ENCODE data around the gene ELMO1. TPM values are rescaled to one million over a fixed set of nuclear protein-coding genes. Genes with fewer than 3 reads are reported as not detected.
A peak's percentile ranks its signal among the peaks of the same experiment; 100 is the strongest.

ELMO1 gene
- polyA plus RNA-seq, 2 of the 4 experiments (the other 2 are of a cell fraction): 2.3 to 6.1 TPM

DNA sequence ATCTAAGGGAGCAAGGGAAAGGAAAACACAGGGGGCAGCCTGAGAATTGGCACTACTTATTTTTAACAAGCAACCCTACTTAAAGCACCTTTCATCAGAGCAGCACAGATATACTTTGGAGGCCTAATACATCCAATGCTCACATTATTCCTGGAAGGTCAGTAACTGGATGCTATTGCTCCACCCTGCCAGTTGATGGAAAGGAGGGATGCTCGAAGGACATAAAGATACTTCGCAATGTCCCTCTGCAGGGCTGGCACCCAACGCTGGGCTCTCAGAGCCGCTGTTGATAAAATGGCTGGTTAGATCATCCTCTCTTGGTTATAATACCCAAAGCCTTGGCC is 416.4 kb downstream of the ELMO1 start:
- WGBS (ENCODE audit: missing lambda C conversion rate): 11% methylated on average over 4 of the region's 4 CpGs
- Histone ChIP-seq H3K27ac (peak overlapping the region; percentile 67 to 84), H3K9me3 (no peaks in the 10 kb centered on the region), H3K4me2 (peak overlapping the region; percentile 62), H3K4me1 (peaks cover 19% of the 10 kb centered on the region), H3K4me3 (no peak overlapping the region)
- FAIRE-seq: no peak
- TF ChIP-seq JUNB (IDR thresholded peaks at IDR 0.05) (0 out of 2 replicates have a peak, but pooled peaks have one; percentile 32), POLR2AphosphoS2 (conservative IDR thresholded peaks at IDR 0.05; ENCODE audit: low read length) (no peak), CEBPB (IDR thresholded peaks at IDR 0.05) (peak in 1 of 2 experiments; percentile 7; a peak in 1 of 4 replicates)
- ChIA-PET CTCF (no interaction called here), POLR2A (no interaction called here)
- peak; percentile 80 for ATAC-seq
- DNase-seq (ENCODE audit: low read depth in 1 of 2, low spot score in 1 of 2): no peak

DNA sequence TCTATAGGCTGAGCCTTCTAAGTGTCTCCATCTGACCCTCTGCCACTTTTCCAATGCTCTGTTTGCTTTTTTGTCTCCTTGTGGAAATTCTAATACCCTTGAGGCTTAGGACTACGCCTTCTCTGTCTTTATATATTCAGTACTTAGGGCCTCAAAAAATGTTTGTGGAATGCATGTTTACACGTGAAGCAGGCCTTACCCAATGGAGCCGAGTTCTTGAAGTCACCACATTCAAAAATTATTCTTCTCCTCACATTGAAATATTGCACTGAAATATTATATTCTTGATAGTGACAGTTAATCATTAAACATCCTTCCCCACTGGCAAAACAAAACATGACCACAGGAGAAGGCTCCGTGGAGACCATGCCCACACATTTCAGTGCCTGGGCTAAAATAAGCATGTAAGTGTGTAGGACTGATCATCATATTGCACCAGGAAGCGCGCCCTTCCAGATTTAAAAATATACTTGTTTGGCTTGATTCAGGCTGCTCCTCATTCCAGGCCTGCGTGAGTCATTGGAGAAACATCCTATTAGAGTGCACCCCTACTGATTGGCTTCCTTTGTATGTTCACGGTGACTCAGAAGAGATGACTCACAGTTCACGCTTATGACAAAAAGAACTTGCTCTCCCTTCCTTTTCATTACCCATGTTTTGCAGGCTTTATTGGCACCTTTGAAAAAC is 416.9 kb downstream of the ELMO1 start:
- peak; percentile 99 for FAIRE-seq
- no peak for TF ChIP-seq MAZ (IDR thresholded peaks at IDR 0.05; ENCODE audit: borderline replicate concordance, low read depth, low read length)
- TF ChIP-seq ZC3H11A (IDR thresholded peaks at IDR 0.05): no peak
- no peak for TF ChIP-seq RCOR1 (IDR thresholded peaks at IDR 0.05; ENCODE audit: low read depth, low read length)
- TF ChIP-seq, protein P1, sequence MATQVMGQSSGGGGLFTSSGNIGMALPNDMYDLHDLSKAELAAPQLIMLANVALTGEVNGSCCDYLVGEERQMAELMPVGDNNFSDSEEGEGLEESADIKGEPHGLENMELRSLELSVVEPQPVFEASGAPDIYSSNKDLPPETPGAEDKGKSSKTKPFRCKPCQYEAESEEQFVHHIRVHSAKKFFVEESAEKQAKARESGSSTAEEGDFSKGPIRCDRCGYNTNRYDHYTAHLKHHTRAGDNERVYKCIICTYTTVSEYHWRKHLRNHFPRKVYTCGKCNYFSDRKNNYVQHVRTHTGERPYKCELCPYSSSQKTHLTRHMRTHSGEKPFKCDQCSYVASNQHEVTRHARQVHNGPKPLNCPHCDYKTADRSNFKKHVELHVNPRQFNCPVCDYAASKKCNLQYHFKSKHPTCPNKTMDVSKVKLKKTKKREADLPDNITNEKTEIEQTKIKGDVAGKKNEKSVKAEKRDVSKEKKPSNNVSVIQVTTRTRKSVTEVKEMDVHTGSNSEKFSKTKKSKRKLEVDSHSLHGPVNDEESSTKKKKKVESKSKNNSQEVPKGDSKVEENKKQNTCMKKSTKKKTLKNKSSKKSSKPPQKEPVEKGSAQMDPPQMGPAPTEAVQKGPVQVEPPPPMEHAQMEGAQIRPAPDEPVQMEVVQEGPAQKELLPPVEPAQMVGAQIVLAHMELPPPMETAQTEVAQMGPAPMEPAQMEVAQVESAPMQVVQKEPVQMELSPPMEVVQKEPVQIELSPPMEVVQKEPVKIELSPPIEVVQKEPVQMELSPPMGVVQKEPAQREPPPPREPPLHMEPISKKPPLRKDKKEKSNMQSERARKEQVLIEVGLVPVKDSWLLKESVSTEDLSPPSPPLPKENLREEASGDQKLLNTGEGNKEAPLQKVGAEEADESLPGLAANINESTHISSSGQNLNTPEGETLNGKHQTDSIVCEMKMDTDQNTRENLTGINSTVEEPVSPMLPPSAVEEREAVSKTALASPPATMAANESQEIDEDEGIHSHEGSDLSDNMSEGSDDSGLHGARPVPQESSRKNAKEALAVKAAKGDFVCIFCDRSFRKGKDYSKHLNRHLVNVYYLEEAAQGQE (IDR thresholded peaks at IDR 0.05): no peak
- no peak; the same call in 1 of the 2 replicates for TF ChIP-seq FOXS1 (CRISPR knock-in tag; IDR thresholded peaks at IDR 0.05)
- TF ChIP-seq NR3C1 (IDR thresholded peaks at IDR 0.05): no peak
- TF ChIP-seq, protein P2, sequence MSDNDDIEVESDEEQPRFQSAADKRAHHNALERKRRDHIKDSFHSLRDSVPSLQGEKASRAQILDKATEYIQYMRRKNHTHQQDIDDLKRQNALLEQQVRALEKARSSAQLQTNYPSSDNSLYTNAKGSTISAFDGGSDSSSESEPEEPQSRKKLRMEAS (IDR thresholded peaks at IDR 0.05): peak; percentile 82
- TF ChIP-seq, protein P3, sequence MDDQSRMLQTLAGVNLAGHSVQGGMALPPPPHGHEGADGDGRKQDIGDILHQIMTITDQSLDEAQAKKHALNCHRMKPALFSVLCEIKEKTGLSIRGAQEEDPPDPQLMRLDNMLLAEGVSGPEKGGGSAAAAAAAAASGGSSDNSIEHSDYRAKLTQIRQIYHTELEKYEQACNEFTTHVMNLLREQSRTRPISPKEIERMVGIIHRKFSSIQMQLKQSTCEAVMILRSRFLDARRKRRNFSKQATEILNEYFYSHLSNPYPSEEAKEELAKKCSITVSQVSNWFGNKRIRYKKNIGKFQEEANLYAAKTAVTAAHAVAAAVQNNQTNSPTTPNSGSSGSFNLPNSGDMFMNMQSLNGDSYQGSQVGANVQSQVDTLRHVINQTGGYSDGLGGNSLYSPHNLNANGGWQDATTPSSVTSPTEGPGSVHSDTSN (IDR thresholded peaks at IDR 0.05): 0 out of 2 replicates have a peak, but pooled peaks have one; percentile 17
- peak; percentile 82 to 87; a peak in 4 of 5 replicates for TF ChIP-seq JUN (IDR thresholded peaks at IDR 0.05)
- TF ChIP-seq KDM1A (IDR thresholded peaks at IDR 0.05; ENCODE audit: low read depth): no peak
- TF ChIP-seq, protein P4, sequence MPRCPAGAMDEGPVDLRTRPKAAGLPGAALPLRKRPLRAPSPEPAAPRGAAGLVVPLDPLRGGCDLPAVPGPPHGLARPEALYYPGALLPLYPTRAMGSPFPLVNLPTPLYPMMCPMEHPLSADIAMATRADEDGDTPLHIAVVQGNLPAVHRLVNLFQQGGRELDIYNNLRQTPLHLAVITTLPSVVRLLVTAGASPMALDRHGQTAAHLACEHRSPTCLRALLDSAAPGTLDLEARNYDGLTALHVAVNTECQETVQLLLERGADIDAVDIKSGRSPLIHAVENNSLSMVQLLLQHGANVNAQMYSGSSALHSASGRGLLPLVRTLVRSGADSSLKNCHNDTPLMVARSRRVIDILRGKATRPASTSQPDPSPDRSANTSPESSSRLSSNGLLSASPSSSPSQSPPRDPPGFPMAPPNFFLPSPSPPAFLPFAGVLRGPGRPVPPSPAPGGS (IDR thresholded peaks at IDR 0.05): peak; percentile 46; the same call in 1 of the 3 replicates
- no peak for TF ChIP-seq TFCP2L1 (CRISPR knock-in tag; IDR thresholded peaks at IDR 0.05)
- peak; percentile 88 for TF ChIP-seq ZNF302 (CRISPR knock-in tag; IDR thresholded peaks at IDR 0.05)
- no peak for TF ChIP-seq CHD2 (IDR thresholded peaks at IDR 0.05; ENCODE audit: low read length, partially characterized antibody)
- no peak for TF ChIP-seq BHLHE40 (IDR thresholded peaks at IDR 0.05; ENCODE audit: low read depth, low read length)
- TF ChIP-seq, protein P5, sequence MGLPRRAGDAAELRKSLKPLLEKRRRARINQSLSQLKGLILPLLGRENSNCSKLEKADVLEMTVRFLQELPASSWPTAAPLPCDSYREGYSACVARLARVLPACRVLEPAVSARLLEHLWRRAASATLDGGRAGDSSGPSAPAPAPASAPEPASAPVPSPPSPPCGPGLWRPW (IDR thresholded peaks at IDR 0.05): no peak
- TF ChIP-seq SREBF2 (IDR thresholded peaks at IDR 0.05): no peak
- TF ChIP-seq JUNB (IDR thresholded peaks at IDR 0.05): peak; percentile 99
- TF ChIP-seq, protein P6, sequence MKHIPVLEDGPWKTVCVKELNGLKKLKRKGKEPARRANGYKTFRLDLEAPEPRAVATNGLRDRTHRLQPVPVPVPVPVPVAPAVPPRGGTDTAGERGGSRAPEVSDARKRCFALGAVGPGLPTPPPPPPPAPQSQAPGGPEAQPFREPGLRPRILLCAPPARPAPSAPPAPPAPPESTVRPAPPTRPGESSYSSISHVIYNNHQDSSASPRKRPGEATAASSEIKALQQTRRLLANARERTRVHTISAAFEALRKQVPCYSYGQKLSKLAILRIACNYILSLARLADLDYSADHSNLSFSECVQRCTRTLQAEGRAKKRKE (CRISPR knock-in tag; IDR thresholded peaks at IDR 0.05; ENCODE audit: low read depth): 0 out of 2 replicates have a peak, but pooled peaks have one; percentile 25
- TF ChIP-seq EHMT2 (IDR thresholded peaks at IDR 0.05; ENCODE audit: low read depth): no peak
- peak; percentile 19; the same call in 1 of the 2 replicates for TF ChIP-seq HOXB13 (CRISPR knock-in tag; IDR thresholded peaks at IDR 0.05; ENCODE audit: low read depth)
- no peak for TF ChIP-seq PHF8 (IDR thresholded peaks at IDR 0.05; ENCODE audit: borderline replicate concordance, low read depth)
- TF ChIP-seq, protein P7, sequence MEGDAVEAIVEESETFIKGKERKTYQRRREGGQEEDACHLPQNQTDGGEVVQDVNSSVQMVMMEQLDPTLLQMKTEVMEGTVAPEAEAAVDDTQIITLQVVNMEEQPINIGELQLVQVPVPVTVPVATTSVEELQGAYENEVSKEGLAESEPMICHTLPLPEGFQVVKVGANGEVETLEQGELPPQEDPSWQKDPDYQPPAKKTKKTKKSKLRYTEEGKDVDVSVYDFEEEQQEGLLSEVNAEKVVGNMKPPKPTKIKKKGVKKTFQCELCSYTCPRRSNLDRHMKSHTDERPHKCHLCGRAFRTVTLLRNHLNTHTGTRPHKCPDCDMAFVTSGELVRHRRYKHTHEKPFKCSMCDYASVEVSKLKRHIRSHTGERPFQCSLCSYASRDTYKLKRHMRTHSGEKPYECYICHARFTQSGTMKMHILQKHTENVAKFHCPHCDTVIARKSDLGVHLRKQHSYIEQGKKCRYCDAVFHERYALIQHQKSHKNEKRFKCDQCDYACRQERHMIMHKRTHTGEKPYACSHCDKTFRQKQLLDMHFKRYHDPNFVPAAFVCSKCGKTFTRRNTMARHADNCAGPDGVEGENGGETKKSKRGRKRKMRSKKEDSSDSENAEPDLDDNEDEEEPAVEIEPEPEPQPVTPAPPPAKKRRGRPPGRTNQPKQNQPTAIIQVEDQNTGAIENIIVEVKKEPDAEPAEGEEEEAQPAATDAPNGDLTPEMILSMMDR (IDR thresholded peaks at IDR 0.05): no peak
- no peak for TF ChIP-seq NPAS2 (CRISPR knock-in tag; IDR thresholded peaks at IDR 0.05; ENCODE audit: borderline replicate concordance)
- TF ChIP-seq SMC3 (IDR thresholded peaks at IDR 0.05): no peak
- TF ChIP-seq GATA3 (IDR thresholded peaks at IDR 0.05; ENCODE audit: borderline replicate concordance): peak; percentile 71; the same call in 1 of the 2 replicates

More for the DNA sequence above, 416.9 kb downstream of the ELMO1 start:
- H3K27ac ChIP-seq: peak overlapping the region; percentile 69 to 87
- CTCF ChIA-PET: interaction anchor here (1.4 kb wide), 1 partner anchor 544 kb away, joined by 4 read pairs; no protein-coding TSS in a partner anchor
- ATAC-seq (peak; percentile 99 to 100), DNase-seq (ENCODE audit: low read depth in 1 of 2, low spot score in 1 of 2) (peak; percentile 87 to 98)
- WGBS (ENCODE audit: missing lambda C conversion rate): under 1% methylated on average over 9 of the region's 9 CpGs
- H3K4me2 ChIP-seq: peak overlapping the region; percentile 62
- H3K9me3 ChIP-seq: no peaks in the 10 kb centered on the region
- H3K4me3 ChIP-seq: no peak overlapping the region
- peaks cover 19% of the 10 kb centered on the region for H3K4me1 ChIP-seq
- POLR2A ChIA-PET: no interaction called here

Measured in A549 (cell line).